HEK293T (cell line): ENCODE measurements around the gene EGFLAM.

ENCODE experiments used
- ARNT ChIP-seq: fragments of 450-650 bp; IDR thresholded peaks from 2 replicates; pipeline ENCODE4 v1.6.1; 2017; ENCODE audit warnings: mild to moderate bottlenecking
- BHLHE40 ChIP-seq: fragments of 450-650 bp; IDR thresholded peaks from 2 replicates; pipeline ENCODE4 v1.6.1; 2016; ENCODE audit warnings: mild to moderate bottlenecking, moderate library complexity, borderline replicate concordance
- CTBP1 ChIP-seq: fragments of 450-650 bp; IDR thresholded peaks from 2 replicates; pipeline ENCODE4 v1.6.1; 2016; ENCODE audit warnings: borderline replicate concordance
- FOXK2 ChIP-seq: fragments of 450-650 bp; IDR thresholded peaks from 2 replicates; pipeline ENCODE4 v1.6.1; 2016; ENCODE audit warnings: mild to moderate bottlenecking
- FOXM1 ChIP-seq: fragments of 450-650 bp; IDR thresholded peaks from 2 replicates; pipeline ENCODE4 v1.6.1; 2017; ENCODE audit warnings: mild to moderate bottlenecking, borderline replicate concordance
- L3MBTL2 ChIP-seq: fragments of 450-650 bp; conservative IDR thresholded peaks from 2 replicates; pipeline ENCODE4 v1.6.1; 2016; ENCODE audit warnings: mild to moderate bottlenecking
- SP1 ChIP-seq: fragments of 450-650 bp; IDR thresholded peaks from 2 replicates; pipeline ENCODE4 v1.6.1; 2017
- TARDBP ChIP-seq: fragments of 450-650 bp; IDR thresholded peaks from 2 replicates; pipeline ENCODE4 v1.6.1; 2016
- TF ChIP-seq, protein P1 (sequence below): fragments of 450-650 bp; IDR thresholded peaks from 2 replicates; pipeline ENCODE4 v1.6.1; 2016

DNA sequence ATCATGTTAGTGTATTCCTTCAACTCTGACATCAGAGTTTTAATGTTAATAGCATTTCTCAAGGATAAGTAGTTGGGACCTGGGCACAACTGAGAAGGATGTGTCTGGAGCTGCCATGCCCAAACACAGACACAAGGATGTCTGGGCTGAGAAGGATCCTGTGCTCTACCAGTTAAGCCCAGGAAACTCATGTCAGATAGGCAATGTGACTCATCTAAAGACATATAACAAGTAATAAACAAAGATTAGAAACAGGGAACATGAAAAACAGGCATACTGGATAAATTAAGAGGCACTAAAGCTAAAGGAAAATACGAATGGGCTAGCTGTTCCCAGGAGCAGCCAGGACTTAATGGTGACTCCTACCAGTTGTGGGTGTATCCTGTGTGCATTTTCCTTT is 9.1 kb upstream of the EGFLAM start:
- TF ChIP-seq ARNT (no peak), FOXM1 (no peak), TARDBP (no peak), FOXK2 (no peak), SP1 (no peak), CTBP1 (no peak), BHLHE40 (no peak), L3MBTL2 (no peak)
- TF ChIP-seq, protein P1, sequence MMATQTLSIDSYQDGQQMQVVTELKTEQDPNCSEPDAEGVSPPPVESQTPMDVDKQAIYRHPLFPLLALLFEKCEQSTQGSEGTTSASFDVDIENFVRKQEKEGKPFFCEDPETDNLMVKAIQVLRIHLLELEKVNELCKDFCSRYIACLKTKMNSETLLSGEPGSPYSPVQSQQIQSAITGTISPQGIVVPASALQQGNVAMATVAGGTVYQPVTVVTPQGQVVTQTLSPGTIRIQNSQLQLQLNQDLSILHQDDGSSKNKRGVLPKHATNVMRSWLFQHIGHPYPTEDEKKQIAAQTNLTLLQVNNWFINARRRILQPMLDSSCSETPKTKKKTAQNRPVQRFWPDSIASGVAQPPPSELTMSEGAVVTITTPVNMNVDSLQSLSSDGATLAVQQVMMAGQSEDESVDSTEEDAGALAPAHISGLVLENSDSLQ: no peak
